ENCODE measurements around the gene ARHGEF28.

Gene ARHGEF28

GRCh38 chr5:73841641-73842040 is 215.6 kb downstream of the ARHGEF28 start:
- ChIA-PET POLR2A (no interaction called here), CTCF (interaction anchor here (1.5 kb wide), 1 partner anchor 251 kb away, joined by 4 read pairs; no protein-coding TSS in a partner anchor)
- no peak for TF ChIP-seq CTCF (IDR thresholded peaks at IDR 0.05; ENCODE audit: insufficient read depth, low read length, missing control alignments)
- DNase-seq (ENCODE audit: low read depth, low spot score), result no peak
- H3K4me3 ChIP-seq (ENCODE audit: low read depth, low read length), result no peak overlapping the region

GRCh38 chr5:73844165-73844564 is 218.2 kb downstream of the ARHGEF28 start:
- DNase-seq (ENCODE audit: low read depth, low spot score), result no peak
- no peak for TF ChIP-seq CTCF (IDR thresholded peaks at IDR 0.05; ENCODE audit: insufficient read depth, low read length, missing control alignments)
- ChIA-PET POLR2A (no interaction called here), CTCF (no interaction called here)
- no peak overlapping the region for H3K4me3 ChIP-seq (ENCODE audit: low read depth, low read length)

- TF ChIP-seq CTCF (IDR thresholded peaks at IDR 0.05; ENCODE audit: insufficient read depth, low read length, missing control alignments), result no peak
- no peak overlapping the region for H3K4me3 ChIP-seq (ENCODE audit: low read depth, low read length)
- POLR2A ChIA-PET, result no interaction called here
- DNase-seq (ENCODE audit: low read depth, low spot score), result no peak
- CTCF ChIA-PET, result interaction anchor here (0.6 to 1.8 kb wide), 3 partner anchors 58 to 288 kb away, joined by 3 to 4 read pairs (median 3); no protein-coding TSS in a partner anchor
Observed at GRCh38 chr5:73851471-73852181, 225.6 kb downstream of the ARHGEF28 start.

GRCh38 chr5:73853091-73853490 is 227.1 kb downstream of the ARHGEF28 start:
- H3K4me3 ChIP-seq (ENCODE audit: low read depth, low read length), result no peak overlapping the region
- no peak for TF ChIP-seq CTCF (IDR thresholded peaks at IDR 0.05; ENCODE audit: insufficient read depth, low read length, missing control alignments)
- DNase-seq (ENCODE audit: low read depth, low spot score), result peak; percentile 14
- CTCF ChIA-PET, result no interaction called here
- POLR2A ChIA-PET, result interaction anchor here (0.8 kb wide), 1 partner anchor 8 kb away, joined by 3 read pairs; no protein-coding TSS in a partner anchor

- TF ChIP-seq CTCF (IDR thresholded peaks at IDR 0.05; ENCODE audit: insufficient read depth, low read length, missing control alignments), result no peak
- CTCF ChIA-PET, result no interaction called here
- POLR2A ChIA-PET, result no interaction called here
- H3K4me3 ChIP-seq (ENCODE audit: low read depth, low read length), result no peak overlapping the region
- no peak for DNase-seq (ENCODE audit: low read depth, low spot score)
Observed at GRCh38 chr5:73856997-73857396, 231.0 kb downstream of the ARHGEF28 start.

GRCh38 chr5:73857446-73857845 is 231.4 kb downstream of the ARHGEF28 start:
- H3K4me3 ChIP-seq (ENCODE audit: low read depth, low read length), result no peak overlapping the region
- ChIA-PET CTCF (no interaction called here), POLR2A (no interaction called here)
- DNase-seq (ENCODE audit: low read depth, low spot score), result no peak
- TF ChIP-seq CTCF (IDR thresholded peaks at IDR 0.05; ENCODE audit: insufficient read depth, low read length, missing control alignments), result no peak

Measured in AG04449 (cell line).